Gastrocnemius medialis (tissue), 4 donors: Measurements from ENCODE around the gene ABT1. TPM values are rescaled to one million over a fixed set of nuclear protein-coding genes. Genes with fewer than 3 reads are reported as not detected.

Experiments
- ATAC-seq, 2 donors: fragments of 150-250 bp; one replicate each; pipeline ENCODE4 v1.9.1; 2016
- DNase-seq, 2 donors: peaks; one replicate each; pipeline ENCODE4 v3.0.0-alpha.2; 2019
- H3K27ac ChIP-seq, 4 donors: fragments of 200-600 bp; sonication (generic); 1 replicate in 1 of 4; 2 replicates in 3 of 4; pipeline ENCODE4 v1.5.1; 2016 to 2018; ENCODE audit warnings: mild to moderate bottlenecking in 2 of 4, moderate library complexity in 1 of 4
- H3K27me3 ChIP-seq, 3 donors: fragments of 200-600 bp; sonication (generic) in 2 of 3; 1 replicate in 1 of 3; 2 replicates in 2 of 3; pipeline versions ENCODE4 v1.5.1 to v1.6.0; 2016 to 2019; ENCODE audit warnings: mild to moderate bottlenecking in 1 of 3, moderate library complexity in 1 of 3
- H3K36me3 ChIP-seq, 2 donors: fragments of 200-600 bp; sonication (generic) in 1 of 2; one replicate each; pipeline ENCODE4 v1.5.1; 2017 to 2018
- H3K4me1 ChIP-seq, 2 donors: fragments of 200-600 bp; sonication (generic) in 1 of 2; one replicate each; pipeline ENCODE4 v1.5.1; 2016 to 2017; ENCODE audit warnings: mild to moderate bottlenecking in 2 of 2
- H3K4me3 ChIP-seq, 4 donors: fragments of 200-600 bp; sonication (generic) in 3 of 4; 1 replicate in 1 of 4; 2 replicates in 3 of 4; pipeline ENCODE4 v1.5.1; 2016 to 2019; ENCODE audit warnings: mild to moderate bottlenecking in 2 of 4
- H3K9me3 ChIP-seq, 3 donors: fragments of 200-600 bp; sonication (generic) in 2 of 3; 1 replicate in 1 of 3; 2 replicates in 2 of 3; pipeline ENCODE4 v1.5.1; 2016 to 2019
- POLR2A ChIP-seq, 2 donors: fragments of 450-650 bp; IDR thresholded peaks; one replicate each; pipeline ENCODE4 v1.6.1; 2017; ENCODE audit warnings: antibody characterized with exemption in 2 of 2, mild to moderate bottlenecking in 2 of 2, moderate library complexity in 2 of 2
- in situ Hi-C, 4 donors: fragments of 200-750 bp; cut with MboI; loops; one replicate each; pipeline versions ENCODE4 v1.15.0 to v1.8.0; 2017; ENCODE audit warnings: low sequenced_read_pairs in 4 of 4
- intact Hi-C: fragments of 100-400 bp; cut with DNase I; formaldehyde crosslinking; loops from one replicate; pipeline ENCODE4 v1.15.1; 2023; ENCODE audit warnings: low total_unique reads
- total RNA-seq, 4 donors: library from RNA; depleted of rRNA; stranded (reverse); fragments of >200 nt; gene quantifications; one replicate each; pipeline versions ENCODE4 v1.1.0 to v1.2.3, GENCODE V29; 2016
- TF ChIP-seq, protein P1 (sequence below), 5 experiments: fragments of 450-650 bp in 3 of 5; fragments of 200-600 bp in 2 of 5; sonication (generic) in 2 of 5; IDR thresholded peaks in 4 of 5; conservative IDR thresholded peaks in 1 of 5; 1 replicate in 4 of 5; 2 replicates in 1 of 5; pipeline ENCODE4 v1.5.1; 2016 to 2019; ENCODE audit warnings: antibody characterized with exemption in 5 of 5, mild to moderate bottlenecking in 3 of 5, moderate library complexity in 3 of 5

The ABT1 gene
- total RNA-seq, 4 donors from 2014 or later: 7.1 to 13.2 (median 9.5) TPM

GRCh38 chr6:26581164-26581915 lies 15.4 kb upstream of the ABT1 start:
- in situ Hi-C loops: loop anchor here in 1 of 4 donors (10.0 kb wide), 1 partner anchor 237 kb away; no protein-coding TSS in a partner anchor

GRCh38 chr6:26588965-26589364 lies 7.8 kb upstream of the ABT1 start:
- DNase-seq: no peak
- TF ChIP-seq POLR2A (IDR thresholded peaks at IDR 0.05): no peak
- TF ChIP-seq, protein P1, sequence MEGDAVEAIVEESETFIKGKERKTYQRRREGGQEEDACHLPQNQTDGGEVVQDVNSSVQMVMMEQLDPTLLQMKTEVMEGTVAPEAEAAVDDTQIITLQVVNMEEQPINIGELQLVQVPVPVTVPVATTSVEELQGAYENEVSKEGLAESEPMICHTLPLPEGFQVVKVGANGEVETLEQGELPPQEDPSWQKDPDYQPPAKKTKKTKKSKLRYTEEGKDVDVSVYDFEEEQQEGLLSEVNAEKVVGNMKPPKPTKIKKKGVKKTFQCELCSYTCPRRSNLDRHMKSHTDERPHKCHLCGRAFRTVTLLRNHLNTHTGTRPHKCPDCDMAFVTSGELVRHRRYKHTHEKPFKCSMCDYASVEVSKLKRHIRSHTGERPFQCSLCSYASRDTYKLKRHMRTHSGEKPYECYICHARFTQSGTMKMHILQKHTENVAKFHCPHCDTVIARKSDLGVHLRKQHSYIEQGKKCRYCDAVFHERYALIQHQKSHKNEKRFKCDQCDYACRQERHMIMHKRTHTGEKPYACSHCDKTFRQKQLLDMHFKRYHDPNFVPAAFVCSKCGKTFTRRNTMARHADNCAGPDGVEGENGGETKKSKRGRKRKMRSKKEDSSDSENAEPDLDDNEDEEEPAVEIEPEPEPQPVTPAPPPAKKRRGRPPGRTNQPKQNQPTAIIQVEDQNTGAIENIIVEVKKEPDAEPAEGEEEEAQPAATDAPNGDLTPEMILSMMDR (IDR thresholded peaks at IDR 0.05 in 4 of 5, conservative IDR thresholded peaks at IDR 0.05 in 1 of 5): no peak
- Histone ChIP-seq H3K36me3 (no peaks in the 10 kb centered on the region), H3K4me1 (no peaks in the 10 kb centered on the region), H3K9me3 (no peaks in the 10 kb centered on the region), H3K27ac (no peak overlapping the region), H3K4me3 (no peak overlapping the region), H3K27me3 (peaks cover 17 to 40% (median 27%) of the 10 kb centered on the region in 3 donors)
- in situ Hi-C loops: loop anchor here in 1 of 4 donors (10.0 kb wide), 1 partner anchor 244 kb away; no protein-coding TSS in a partner anchor
- no peak for ATAC-seq
- intact Hi-C loops: no loop called here

More at GRCh38 chr6:26581164-26581915, 15.4 kb upstream of the ABT1 start:
- Histone ChIP-seq H3K9me3 (peaks cover 0 to 9% (median 0%) of the 10 kb centered on the region in 3 donors), H3K4me1 (no peaks in the 10 kb centered on the region), H3K27ac (no peak overlapping the region), H3K27me3 (peaks cover 0 to 45% (median 12%) of the 10 kb centered on the region in 3 donors), H3K4me3 (no peak overlapping the region), H3K36me3 (no peaks in the 10 kb centered on the region)
- DNase-seq (no peak), ATAC-seq (no peak)
- TF ChIP-seq, protein P1 (IDR thresholded peaks at IDR 0.05 in 4 of 5, conservative IDR thresholded peaks at IDR 0.05 in 1 of 5): no peak
- TF ChIP-seq POLR2A (IDR thresholded peaks at IDR 0.05): no peak
- intact Hi-C loops: no loop called here

DNA sequence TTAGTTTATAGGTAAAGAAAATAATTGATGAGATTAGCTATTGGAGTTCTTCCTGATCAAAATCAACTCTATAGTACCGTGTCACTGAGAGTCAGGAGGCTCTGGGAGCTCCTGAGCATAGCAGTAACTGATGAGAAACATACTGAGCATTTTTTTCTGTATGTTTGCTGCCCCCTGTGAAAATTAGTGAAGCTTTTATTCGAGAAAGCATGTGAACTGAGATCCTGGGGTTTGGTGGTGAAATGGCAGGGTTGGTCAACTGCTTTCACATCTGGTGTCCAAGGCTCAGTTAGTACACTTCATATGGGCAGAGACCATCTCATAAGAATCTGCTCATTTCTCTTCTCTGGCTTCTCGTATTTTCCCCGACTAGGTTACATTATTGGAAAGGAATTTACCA lies 4.1 kb upstream of the ABT1 start:
- no peaks in the 10 kb centered on the region for H3K9me3 ChIP-seq
- no peak for TF ChIP-seq POLR2A (IDR thresholded peaks at IDR 0.05)
- TF ChIP-seq, protein P1 (IDR thresholded peaks at IDR 0.05 in 4 of 5, conservative IDR thresholded peaks at IDR 0.05 in 1 of 5): no peak
- peaks cover 5 to 12% of the 10 kb centered on the region in 2 donors for H3K4me1 ChIP-seq
- ATAC-seq (no peak), DNase-seq (no peak)
- intact Hi-C loops: loop anchor here (10.0 kb wide), 1 partner anchor 418 kb away; no protein-coding TSS in a partner anchor
- H3K27ac ChIP-seq: no peak overlapping the region
- H3K36me3 ChIP-seq: peaks cover 0 to under 1% of the 10 kb centered on the region in 2 donors
- H3K27me3 ChIP-seq: peaks cover 23 to 34% (median 31%) of the 10 kb centered on the region in 3 donors
- in situ Hi-C loops: loop anchor here in 2 of 4 donors (10.0 kb wide), 2 partner anchors 248 to 418 kb away; no protein-coding TSS in a partner anchor
- H3K4me3 ChIP-seq: no peak overlapping the region

- Histone ChIP-seq H3K4me3 (no peak overlapping the region), H3K36me3 (peaks cover 0 to 9% of the 10 kb centered on the region in 2 donors), H3K4me1 (peaks cover 11 to 19% of the 10 kb centered on the region in 2 donors), H3K27me3 (peaks cover 23 to 34% (median 31%) of the 10 kb centered on the region in 3 donors), H3K9me3 (no peaks in the 10 kb centered on the region), H3K27ac (no peak overlapping the region)
- in situ Hi-C loops (loop anchor here in 2 of 4 donors (10.0 kb wide), 2 partner anchors 249 to 419 kb away; no protein-coding TSS in a partner anchor), intact Hi-C loops (loop anchor here (10.0 kb wide), 1 partner anchor 419 kb away; no protein-coding TSS in a partner anchor)
- ATAC-seq (no peak), DNase-seq (no peak)
- no peak for TF ChIP-seq POLR2A (IDR thresholded peaks at IDR 0.05)
- TF ChIP-seq, protein P1 (IDR thresholded peaks at IDR 0.05 in 4 of 5, conservative IDR thresholded peaks at IDR 0.05 in 1 of 5): no peak
These were observed 3.2 kb upstream of the ABT1 start for GRCh38 chr6:26593278-26594130.
